Naive thymus-derived CD8-positive, alpha-beta T cell (primary cell): ENCODE results near the gene BPGM. TPM values are rescaled to one million over a fixed set of nuclear protein-coding genes. Genes with fewer than 3 reads are reported as not detected.

ENCODE experiments used
- polyA plus RNA-seq, 3 donors: library from polyadenylated mRNA; unstranded; fragments of 300-500 nt; fragmentation: Illumina TruSeq; gene quantifications; one replicate each; pipeline ENCODE4 v1.2.3, GENCODE V29; 2021
- total RNA-seq, 8 experiments: library from RNA in 2 of 8; stranded (reverse) in 2 of 8; gene quantifications; one replicate each; pipeline ENCODE4 v1.2.3 and lab custom pipeline; 2021 to 2026

BPGM gene
- total and polyA plus RNA-seq, 5 experiments from 2014 or later: 17.2 to 30.1 (median 25.1) TPM

Other genes with a start within 250 kb of the BPGM start
- 100 to 1,000 TPM; 130 to 134 TPM for gene AKR1B1, start 187.8 kb upstream of the BPGM start, total RNA-seq
- 100 to 1,000 TPM; 181 to 202 (median 181) TPM for gene AKR1B1, start 187.8 kb upstream of the BPGM start, polyA plus RNA-seq
- gene AKR1B10, start 119.3 kb upstream of the BPGM start, total RNA-seq: not detected
- gene AKR1B10, start 119.3 kb upstream of the BPGM start, polyA plus RNA-seq: not detected
- gene AKR1B15, start 97.7 kb upstream of the BPGM start, total RNA-seq: not detected
- gene AKR1B15, start 97.7 kb upstream of the BPGM start, polyA plus RNA-seq: not detected
- gene CALD1, start 132.8 kb downstream of the BPGM start, total RNA-seq: not detected
- not detected for gene CALD1, start 132.8 kb downstream of the BPGM start, polyA plus RNA-seq